Measurements from ENCODE around the gene MYL9. TPM values are rescaled to one million over a fixed set of nuclear protein-coding genes. Genes with fewer than 3 reads are reported as not detected.

MYL9 gene
- total RNA-seq (2012; rRNA removed) (90.0 and 97.5 TPM in 2 replicates), polyA plus RNA-seq (2012; rRNA removed) (425 and 491 TPM in 2 replicates), Bru-seq, nascent RNA (percentile 99 among the genes with signal in this experiment), BruChase-seq, experiment 1, labeled RNA remaining after a 6-hour chase (percentile 96 among the genes with signal in this experiment), BruChase-seq, experiment 2, labeled RNA remaining after a 2-hour chase (percentile 94 among the genes with signal in this experiment)
- polyA plus RNA-seq (2012; cell fraction: cytosol; rRNA removed): 389 and 526 TPM in 2 replicates
- 246 and 255 TPM in 2 replicates for polyA plus RNA-seq (2012; cell fraction: nucleus; rRNA removed; ENCODE audit: low replicate concordance)
- long read RNA-seq, transcript MYL9-201 (4 exons, 2,821 nt): major isoform, 122 of 250 reads
- long read RNA-seq, partial matches to known transcripts: 106 of 250 reads
- long read RNA-seq, other reads (novel, unspliced or antisense): 18 of 250 reads

- Histone ChIP-seq H2AK5ac (ENCODE audit: low read depth, low read length) (peak within 1 kb of the TSS; percentile 100), H2AFZ (replicated peaks; ENCODE audit: low read length, poor library complexity) (peak within 1 kb of the TSS; percentile 93), H3K18ac (ENCODE audit: low read depth, low read length) (peak within 1 kb of the TSS; percentile 91), H3K4me3 (ENCODE audit: insufficient read depth, low read depth, low read length) (peak within 1 kb of the TSS; percentile 89), H3K9me1 (ENCODE audit: insufficient read depth, low read length) (peaks cover 20% of the 10 kb centered on the region), H2BK15ac (ENCODE audit: low read depth, low read length) (peak within 1 kb of the TSS; percentile 95; the same call in 2 of the 3 replicates), H2BK5ac (ENCODE audit: low read depth, low read length, poor library complexity, severe bottlenecking) (peak within 1 kb of the TSS; percentile 99), H3K4me1 (ENCODE audit: control insufficient read depth, insufficient read depth, low read length) (peaks cover 27% of the 10 kb centered on the region), H3K36me3 (ENCODE audit: control insufficient read depth, insufficient read depth, low read length) (peaks cover 18% of the 10 kb centered on the region), H4K20me1 (ENCODE audit: insufficient read depth, low read length) (peaks cover 49% of the 10 kb centered on the region), H2BK120ac (ENCODE audit: low read depth, low read length) (peak within 1 kb of the TSS; percentile 96), H4K8ac (ENCODE audit: low read depth in 2 of 2, low read length in 2 of 2) (peak within 1 kb of the TSS; percentile 97 to 99), H3K4ac (ENCODE audit: low read depth, low read length) (peak within 1 kb of the TSS; percentile 99), H4K91ac (ENCODE audit: insufficient read depth, low read depth, low read length) (peak within 1 kb of the TSS; percentile 98), H3K27ac (ENCODE audit: insufficient read depth, low read length) (peak within 1 kb of the TSS; percentile 99), H2AK9ac (replicated peaks; ENCODE audit: low read depth, low read length, poor library complexity) (peak within 1 kb of the TSS; percentile 100), H3K79me1 (ENCODE audit: low read depth in 1 of 2, low read length in 2 of 2) (peaks cover 15 to 53% of the 10 kb centered on the region in 2 experiments; a peak in 3 of 4 replicates), H3K14ac (replicated peaks; ENCODE audit: low read depth, low read length) (peak within 1 kb of the TSS; percentile 100), H3K9me3 (ENCODE audit: control insufficient read depth, insufficient read depth, low read length) (no peaks in the 10 kb centered on the region), H4K5ac (ENCODE audit: low read depth, low read length) (peak within 1 kb of the TSS; percentile 85), H3K27me3 (ENCODE audit: control insufficient read depth, insufficient read depth, low read length) (no peaks in the 10 kb centered on the region), H3K9ac (ENCODE audit: low read depth, low read length) (peak within 1 kb of the TSS; percentile 99), H3K56ac (ENCODE audit: extremely low read depth, insufficient read depth, low read length) (peak within 1 kb of the TSS; percentile 96), H2BK20ac (ENCODE audit: low read depth, low read length) (peak within 1 kb of the TSS; percentile 47; the same call in 1 of the 2 replicates), H3K4me2 (ENCODE audit: low read depth, low read length) (peak within 1 kb of the TSS; percentile 79), H3K23ac (ENCODE audit: low read depth, low read length) (peak within 1 kb of the TSS; percentile 98)
- intact Hi-C loops (cut with micrococcal nuclease) (loop anchor here (2.0 to 5.0 kb wide), 2 partner anchors 78 to 329 kb away; no protein-coding TSS in a partner anchor), in situ Hi-C loops (cut with MboI; ENCODE audit: low sequenced_read_pairs) (no loop called here), dilution Hi-C loops (cut with HindIII; ENCODE audit: low sequenced_read_pairs, unreplicated experiment) (no loop called here)
- 1% methylated on average over 18 of the region's 41 CpGs; no CpG with 5 or more reads in 1 of the 2 experiments for WGBS, 2 experiments (ENCODE audit: extremely low coverage in 2 of 2, insufficient read length in 1 of 2)
- peak; percentile 79 for ATAC-seq (ENCODE audit: low read depth)
- POLR2A ChIA-PET (ENCODE audit: unreplicated experiment): interaction anchor here (1.0 kb wide), 1 partner anchor 10 kb away, joined by 3 read pairs; no protein-coding TSS in a partner anchor
- TF ChIP-seq FOS (IDR thresholded peaks at IDR 0.05; ENCODE audit: low read depth, low read length): no peak
- no peak for TF ChIP-seq RCOR1 (IDR thresholded peaks at IDR 0.05; ENCODE audit: insufficient replicate concordance, low read length)
- no peak for TF ChIP-seq BHLHE40 (IDR thresholded peaks at IDR 0.05; ENCODE audit: low read depth, low read length)
- TF ChIP-seq MAZ (IDR thresholded peaks at IDR 0.05; ENCODE audit: borderline replicate concordance, low read depth, low read length): peak; percentile 66; the same call in 1 of the 2 replicates
- TF ChIP-seq CEBPB (IDR thresholded peaks at IDR 0.05; ENCODE audit: low read depth, low read length): no peak
- peak; percentile 54; the same call in 1 of the 2 replicates for TF ChIP-seq POLR2A (IDR thresholded peaks at IDR 0.05; ENCODE audit: low read depth, low read length)
- TF ChIP-seq, protein P1, sequence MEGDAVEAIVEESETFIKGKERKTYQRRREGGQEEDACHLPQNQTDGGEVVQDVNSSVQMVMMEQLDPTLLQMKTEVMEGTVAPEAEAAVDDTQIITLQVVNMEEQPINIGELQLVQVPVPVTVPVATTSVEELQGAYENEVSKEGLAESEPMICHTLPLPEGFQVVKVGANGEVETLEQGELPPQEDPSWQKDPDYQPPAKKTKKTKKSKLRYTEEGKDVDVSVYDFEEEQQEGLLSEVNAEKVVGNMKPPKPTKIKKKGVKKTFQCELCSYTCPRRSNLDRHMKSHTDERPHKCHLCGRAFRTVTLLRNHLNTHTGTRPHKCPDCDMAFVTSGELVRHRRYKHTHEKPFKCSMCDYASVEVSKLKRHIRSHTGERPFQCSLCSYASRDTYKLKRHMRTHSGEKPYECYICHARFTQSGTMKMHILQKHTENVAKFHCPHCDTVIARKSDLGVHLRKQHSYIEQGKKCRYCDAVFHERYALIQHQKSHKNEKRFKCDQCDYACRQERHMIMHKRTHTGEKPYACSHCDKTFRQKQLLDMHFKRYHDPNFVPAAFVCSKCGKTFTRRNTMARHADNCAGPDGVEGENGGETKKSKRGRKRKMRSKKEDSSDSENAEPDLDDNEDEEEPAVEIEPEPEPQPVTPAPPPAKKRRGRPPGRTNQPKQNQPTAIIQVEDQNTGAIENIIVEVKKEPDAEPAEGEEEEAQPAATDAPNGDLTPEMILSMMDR (conservative IDR thresholded peaks at IDR 0.05; ENCODE audit: low read depth, low read length): no peak
- TF ChIP-seq, protein P2, sequence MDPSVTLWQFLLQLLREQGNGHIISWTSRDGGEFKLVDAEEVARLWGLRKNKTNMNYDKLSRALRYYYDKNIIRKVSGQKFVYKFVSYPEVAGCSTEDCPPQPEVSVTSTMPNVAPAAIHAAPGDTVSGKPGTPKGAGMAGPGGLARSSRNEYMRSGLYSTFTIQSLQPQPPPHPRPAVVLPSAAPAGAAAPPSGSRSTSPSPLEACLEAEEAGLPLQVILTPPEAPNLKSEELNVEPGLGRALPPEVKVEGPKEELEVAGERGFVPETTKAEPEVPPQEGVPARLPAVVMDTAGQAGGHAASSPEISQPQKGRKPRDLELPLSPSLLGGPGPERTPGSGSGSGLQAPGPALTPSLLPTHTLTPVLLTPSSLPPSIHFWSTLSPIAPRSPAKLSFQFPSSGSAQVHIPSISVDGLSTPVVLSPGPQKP (IDR thresholded peaks at IDR 0.05; ENCODE audit: borderline replicate concordance, low read depth, low read length): no peak
- DNase-seq: peak; percentile 62
- BruUV-seq (replicated peaks): no TSS peak
- CTCF ChIA-PET: interaction anchor here (0.7 kb wide), 1 partner anchor 11 kb away, joined by 3 read pairs; no protein-coding TSS in a partner anchor
Observed at GRCh38 chr20:36541227-36541767, at the start of gene MYL9. MYL9 (plus strand) TSS chr20:36541519; CDS start chr20:36544885, 3,366 bp downstream.
